Activated B cell treated with CpG ODN at 0.5 μM for 24 hours (primary cell): ENCODE data around the gene VWA1. TPM values are rescaled to one million over a fixed set of nuclear protein-coding genes. Genes with fewer than 3 reads are reported as not detected.
"Not testable (repeated sequence)": the region's sequence is repeated elsewhere in the genome, so short reads cannot be mapped to it uniquely, and the experiment has no call there.

Experiments
- ATAC-seq: fragments of 200-7000 bp; cut with Tn5 transposase; one replicate; pipeline ENCODE4 v1.10.0; 2021; ENCODE audit warnings: low read depth, mild to moderate bottlenecking, moderate library complexity
- CTCF ChIA-PET: fragments of 350-600 bp; sonication (Branson Sonifier 250); formaldehyde crosslinking; loops from one replicate; lab custom pipeline; 2021; ENCODE audit warnings: antibody characterized with exemption; lab: Charles Lee
- POLR2A ChIA-PET: fragments of 350-600 bp; sonication (Branson Sonifier 250); formaldehyde crosslinking; loops from one replicate; lab custom pipeline; 2021; ENCODE audit warnings: antibody characterized with exemption; lab: Charles Lee
- DNase-seq: peaks from one replicate; pipeline ENCODE4 v3.0.0; 2022
- H3K27ac Mint-ChIP-seq: one replicate; pipeline ENCODE4 v1.8.0; 2020; ENCODE audit warnings: mixed read lengths
- H3K27me3 Mint-ChIP-seq: one replicate; pipeline ENCODE4 v1.8.0; 2021; ENCODE audit warnings: mixed read lengths
- H3K36me3 Mint-ChIP-seq: one replicate; pipeline ENCODE4 v1.8.0; 2021; ENCODE audit warnings: low read depth, mixed read lengths
- H3K4me1 Mint-ChIP-seq: one replicate; pipeline ENCODE4 v1.8.0; 2021; ENCODE audit warnings: mixed read lengths
- H3K4me3 Mint-ChIP-seq: one replicate; pipeline ENCODE4 v1.8.0; 2020; ENCODE audit warnings: mild to moderate bottlenecking, mixed read lengths
- H3K9me3 Mint-ChIP-seq: one replicate; pipeline ENCODE4 v1.8.0; 2020; ENCODE audit warnings: mixed read lengths
- CTCF ChIP-seq: fragments of 200-600 bp; IDR thresholded peaks from one replicate; pipeline ENCODE4 v1.8.0; 2022; ENCODE audit warnings: antibody characterized with exemption, mild to moderate bottlenecking
- intact Hi-C: fragments of 100-400 bp; cut with micrococcal nuclease; formaldehyde crosslinking; loops from one replicate; pipeline ENCODE4 v1.15.1; 2024
- total RNA-seq: library from RNA; stranded (reverse); gene quantifications from 2 replicates; pipeline ENCODE4 v1.2.3, GENCODE V29; 2022

VWA1 gene
- total RNA-seq, 1 donor from 2014 or later: not detected

GRCh38 chr1:1411626-1412025, 23.9 kb upstream of the VWA1 start:
- H3K9me3 Mint-ChIP-seq: peaks cover 2% of the 10 kb centered on the region
- no peak overlapping the region for H3K27ac Mint-ChIP-seq
- ATAC-seq (no peak), DNase-seq (no peak)
- H3K36me3 Mint-ChIP-seq: peaks cover 11% of the 10 kb centered on the region
- POLR2A ChIA-PET: no interaction called here
- no peaks in the 10 kb centered on the region for H3K27me3 Mint-ChIP-seq
- H3K4me1 Mint-ChIP-seq: peaks cover 21% of the 10 kb centered on the region
- no peak overlapping the region for H3K4me3 Mint-ChIP-seq
- intact Hi-C loops: no loop called here
- no peak for TF ChIP-seq CTCF
- CTCF ChIA-PET: no interaction called here

- intact Hi-C loops, H3K27ac Mint-ChIP-seq, POLR2A ChIA-PET, CTCF ChIA-PET, ATAC-seq, H3K36me3 Mint-ChIP-seq, H3K4me3 Mint-ChIP-seq, H3K27me3 Mint-ChIP-seq, DNase-seq, H3K9me3 Mint-ChIP-seq: not testable (repeated sequence)
- peaks cover 18% of the 10 kb centered on the region for H3K4me1 Mint-ChIP-seq
These were observed 23.1 kb upstream of the VWA1 start for GRCh38 chr1:1412311-1412902.

- intact Hi-C loops: no loop called here
- Mint-ChIP-seq H3K9me3 (peaks cover 2% of the 10 kb centered on the region), H3K4me1 (peaks cover 3% of the 10 kb centered on the region), H3K27ac (no peak overlapping the region), H3K36me3 (peaks cover 3% of the 10 kb centered on the region), H3K4me3 (no peak overlapping the region), H3K27me3 (no peaks in the 10 kb centered on the region)
- ATAC-seq (no peak), DNase-seq (no peak)
- ChIA-PET POLR2A (no interaction called here), CTCF (no interaction called here)
- TF ChIP-seq CTCF: no peak
These were observed 19.7 kb upstream of the VWA1 start for GRCh38 chr1:1415751-1416150.

GRCh38 chr1:1417396-1417795, 18.1 kb upstream of the VWA1 start:
- intact Hi-C loops, ATAC-seq, H3K9me3 Mint-ChIP-seq, H3K36me3 Mint-ChIP-seq, H3K4me1 Mint-ChIP-seq, H3K27me3 Mint-ChIP-seq, POLR2A ChIA-PET, CTCF ChIA-PET, H3K27ac Mint-ChIP-seq, H3K4me3 Mint-ChIP-seq, DNase-seq: not testable (repeated sequence)

GRCh38 chr1:1417825-1418463, 17.5 kb upstream of the VWA1 start:
- H3K27me3 Mint-ChIP-seq, H3K4me3 Mint-ChIP-seq, intact Hi-C loops, H3K4me1 Mint-ChIP-seq, ATAC-seq, H3K27ac Mint-ChIP-seq, DNase-seq, CTCF ChIA-PET, POLR2A ChIA-PET, H3K9me3 Mint-ChIP-seq, H3K36me3 Mint-ChIP-seq: not testable (repeated sequence)

GRCh38 chr1:1418464-1419362, 16.8 kb upstream of the VWA1 start:
- H3K36me3 Mint-ChIP-seq: no peaks in the 10 kb centered on the region
- CTCF ChIA-PET: no interaction called here
- POLR2A ChIA-PET: no interaction called here
- ATAC-seq: no peak
- no peak overlapping the region for H3K4me3 Mint-ChIP-seq
- intact Hi-C loops: no loop called here
- no peak overlapping the region for H3K27ac Mint-ChIP-seq
- peaks cover 9% of the 10 kb centered on the region for H3K27me3 Mint-ChIP-seq
- TF ChIP-seq CTCF: no peak
- no peak for DNase-seq
- peaks cover 1% of the 10 kb centered on the region for H3K4me1 Mint-ChIP-seq
- H3K9me3 Mint-ChIP-seq: no peaks in the 10 kb centered on the region
